ENCODE measurements around the gene GPM6B. TPM values are rescaled to one million over a fixed set of nuclear protein-coding genes. Genes with fewer than 3 reads are reported as not detected.
A peak's percentile ranks its signal among the peaks of the same experiment; 100 is the strongest.

GPM6B gene
- total RNA-seq, 6 donors from 2014 or later = 5.2 to 29.6 (median 21.8) TPM

DNA sequence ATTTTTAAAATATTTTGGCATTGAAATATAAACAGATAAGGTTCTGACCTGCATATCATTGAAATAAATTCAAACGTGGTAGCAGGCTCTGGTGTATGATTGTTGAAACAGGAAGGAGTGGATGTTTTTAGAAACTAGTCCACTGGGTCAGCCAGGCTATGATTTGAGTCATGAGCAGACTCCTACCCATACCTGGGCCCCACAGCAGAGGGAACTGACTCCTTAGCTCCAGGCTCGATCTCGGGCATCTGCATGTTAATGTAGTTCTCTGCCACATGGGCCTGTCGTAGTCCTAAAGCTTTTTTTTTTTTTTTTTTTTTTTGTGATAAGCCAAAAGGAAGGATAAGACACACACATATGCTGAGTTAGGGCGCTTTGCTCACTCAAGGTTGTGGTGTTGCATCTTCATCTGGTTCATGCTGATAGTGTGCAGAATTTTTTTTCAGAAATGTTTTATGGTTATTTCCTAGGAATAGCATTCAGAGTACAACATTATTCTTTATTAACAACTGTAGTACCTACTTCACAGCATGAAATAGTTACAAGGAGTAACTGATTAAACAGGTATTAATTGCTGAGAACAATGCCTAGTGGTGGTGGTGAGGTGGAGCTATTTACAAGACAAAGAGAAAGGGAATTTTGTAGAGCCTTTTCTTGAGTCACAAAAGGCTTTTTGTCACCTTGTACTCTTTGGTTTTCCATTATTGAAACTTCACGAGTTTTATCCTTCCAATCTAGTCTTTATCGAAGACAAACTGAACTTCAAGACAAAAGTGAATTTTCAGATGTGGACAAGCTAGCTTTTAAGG is 55.1 kb downstream of the GPM6B start:
- H3K27ac ChIP-seq = peak overlapping the region in 1 of 4 donors; percentile 43
- no peaks in the 10 kb centered on the region for H3K27me3 ChIP-seq
- 55 to 65% methylated on average over 7 of the region's 7 CpGs for WGBS, 2 donors
- TF ChIP-seq POLR2A (IDR thresholded peaks at IDR 0.05) (no peak), POLR2AphosphoS5 (IDR thresholded peaks at IDR 0.05) (no peak), EP300 (IDR thresholded peaks at IDR 0.05) (no peak)
- TF ChIP-seq, protein P1, sequence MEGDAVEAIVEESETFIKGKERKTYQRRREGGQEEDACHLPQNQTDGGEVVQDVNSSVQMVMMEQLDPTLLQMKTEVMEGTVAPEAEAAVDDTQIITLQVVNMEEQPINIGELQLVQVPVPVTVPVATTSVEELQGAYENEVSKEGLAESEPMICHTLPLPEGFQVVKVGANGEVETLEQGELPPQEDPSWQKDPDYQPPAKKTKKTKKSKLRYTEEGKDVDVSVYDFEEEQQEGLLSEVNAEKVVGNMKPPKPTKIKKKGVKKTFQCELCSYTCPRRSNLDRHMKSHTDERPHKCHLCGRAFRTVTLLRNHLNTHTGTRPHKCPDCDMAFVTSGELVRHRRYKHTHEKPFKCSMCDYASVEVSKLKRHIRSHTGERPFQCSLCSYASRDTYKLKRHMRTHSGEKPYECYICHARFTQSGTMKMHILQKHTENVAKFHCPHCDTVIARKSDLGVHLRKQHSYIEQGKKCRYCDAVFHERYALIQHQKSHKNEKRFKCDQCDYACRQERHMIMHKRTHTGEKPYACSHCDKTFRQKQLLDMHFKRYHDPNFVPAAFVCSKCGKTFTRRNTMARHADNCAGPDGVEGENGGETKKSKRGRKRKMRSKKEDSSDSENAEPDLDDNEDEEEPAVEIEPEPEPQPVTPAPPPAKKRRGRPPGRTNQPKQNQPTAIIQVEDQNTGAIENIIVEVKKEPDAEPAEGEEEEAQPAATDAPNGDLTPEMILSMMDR (IDR thresholded peaks at IDR 0.05) = no peak
- no peak for DNase-seq
- no peak overlapping the region for H3K4me3 ChIP-seq
- peaks cover 5 to 25% (median 20%) of the 10 kb centered on the region in 4 donors for H3K4me1 ChIP-seq
- no peak for ATAC-seq (ENCODE audit: low FRiP score in 2 of 2)
- H3K36me3 ChIP-seq = peaks cover 0 to 32% (median 10%) of the 10 kb centered on the region in 4 donors
- no peaks in the 10 kb centered on the region for H3K9me3 ChIP-seq

DNA sequence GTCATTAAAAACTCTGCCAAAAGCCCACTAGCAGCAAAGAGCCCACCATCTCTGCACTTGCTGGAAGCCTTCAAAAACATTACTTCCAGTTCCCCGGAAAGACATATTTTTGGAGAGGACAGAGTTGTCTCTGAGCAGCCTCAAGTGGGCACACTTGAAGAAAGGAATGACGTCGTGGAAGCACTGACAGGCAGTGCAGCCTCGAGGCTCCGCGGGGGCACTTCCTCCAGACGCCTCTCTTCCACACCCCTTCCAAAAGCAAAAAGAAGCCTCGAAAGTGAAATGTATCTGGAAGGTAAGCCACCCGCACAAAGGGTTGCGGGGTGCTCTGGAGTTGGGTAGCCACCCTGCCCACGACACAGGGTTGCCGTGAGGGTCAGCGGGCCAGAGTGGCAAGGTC is 56.5 kb downstream of the GPM6B start:
- H3K4me1 ChIP-seq = peaks cover 5 to 25% (median 19%) of the 10 kb centered on the region in 4 donors
- no peak overlapping the region for H3K4me3 ChIP-seq
- H3K9me3 ChIP-seq = no peaks in the 10 kb centered on the region
- peaks cover 0 to 38% (median 13%) of the 10 kb centered on the region in 4 donors for H3K36me3 ChIP-seq
- no peak for DNase-seq
- no peak for ATAC-seq (ENCODE audit: low FRiP score in 2 of 2)
- TF ChIP-seq EP300 (IDR thresholded peaks at IDR 0.05) = no peak
- TF ChIP-seq, protein P1 (IDR thresholded peaks at IDR 0.05) = no peak
- TF ChIP-seq POLR2AphosphoS5 (IDR thresholded peaks at IDR 0.05) = no peak
- H3K27me3 ChIP-seq = no peaks in the 10 kb centered on the region
- peak overlapping the region in 2 of 4 donors; percentile 24 to 77 for H3K27ac ChIP-seq
- WGBS, 2 donors = 56 to 80% methylated on average over 9 to 13 of the region's 13 CpGs

DNA sequence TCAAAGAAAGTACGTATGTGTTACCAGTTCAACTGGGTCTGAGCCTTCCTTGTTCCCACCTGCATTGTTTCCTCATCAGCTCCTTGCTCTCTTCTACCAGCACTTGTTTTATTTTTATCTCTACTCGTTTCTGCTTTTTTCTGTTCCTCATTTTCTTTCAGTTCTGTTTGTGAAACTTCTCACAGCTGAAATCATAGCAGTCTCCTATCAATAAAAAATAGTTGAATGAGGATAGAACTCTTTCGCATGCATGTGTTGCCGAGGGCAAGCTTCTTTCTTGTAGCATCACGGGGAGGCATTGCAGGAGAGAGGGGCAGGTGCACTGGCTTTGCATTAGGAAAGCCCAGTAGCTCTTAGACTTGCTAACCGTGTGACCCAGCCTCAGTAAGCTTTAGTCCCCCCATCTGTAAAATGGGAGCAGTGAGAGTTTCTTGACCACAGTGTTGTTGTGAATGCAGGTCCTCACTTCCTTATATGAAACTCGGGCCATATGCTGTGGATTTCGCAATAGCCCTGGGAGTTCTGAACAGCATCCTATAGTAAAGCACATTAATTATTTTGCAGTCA is 57.7 kb downstream of the GPM6B start:
- 69 to 70% methylated on average over 7 to 8 of the region's 8 CpGs for WGBS, 2 donors
- Histone ChIP-seq H3K36me3 (peaks cover 0 to 38% (median 14%) of the 10 kb centered on the region in 4 donors), H3K4me3 (no peak overlapping the region), H3K27me3 (no peaks in the 10 kb centered on the region), H3K27ac (peak overlapping the region in 1 of 4 donors; percentile 57), H3K4me1 (peaks cover 3 to 21% (median 9%) of the 10 kb centered on the region in 4 donors), H3K9me3 (no peaks in the 10 kb centered on the region)
- ATAC-seq (ENCODE audit: low FRiP score in 2 of 2) (no peak), DNase-seq (peak in 1 of 2 donors; percentile 43)
- TF ChIP-seq POLR2AphosphoS5 (IDR thresholded peaks at IDR 0.05) = no peak
- no peak for TF ChIP-seq POLR2A (IDR thresholded peaks at IDR 0.05)
- TF ChIP-seq, protein P1 (IDR thresholded peaks at IDR 0.05) = no peak
- no peak for TF ChIP-seq EP300 (IDR thresholded peaks at IDR 0.05)

DNA sequence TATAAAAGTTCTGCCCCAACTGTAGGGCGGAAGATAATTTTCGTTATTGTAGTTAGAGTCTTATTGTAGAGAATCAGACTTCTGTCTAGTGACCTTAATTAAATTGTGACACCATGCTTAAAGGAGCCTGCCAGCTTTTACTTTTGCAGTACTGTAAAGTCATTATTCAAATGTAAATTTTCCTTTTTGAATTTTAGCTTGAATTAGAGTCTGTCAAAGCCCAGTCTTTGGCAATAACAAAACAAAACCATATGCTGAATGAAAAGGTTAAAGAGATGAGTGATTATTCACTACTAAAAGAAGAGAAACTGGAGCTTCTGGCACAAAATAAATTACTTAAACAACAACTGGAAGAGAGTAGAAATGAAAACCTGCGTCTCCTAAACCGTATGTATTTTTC is 60.5 kb downstream of the GPM6B start:
- no peak for ATAC-seq (ENCODE audit: low FRiP score in 2 of 2)
- Histone ChIP-seq H3K4me3 (no peak overlapping the region), H3K27ac (no peak overlapping the region), H3K36me3 (peaks cover 0 to 44% (median 16%) of the 10 kb centered on the region in 4 donors), H3K9me3 (no peaks in the 10 kb centered on the region), H3K4me1 (peaks cover 0 to 13% (median 6%) of the 10 kb centered on the region in 4 donors), H3K27me3 (no peaks in the 10 kb centered on the region)
- TF ChIP-seq, protein P1 (IDR thresholded peaks at IDR 0.05) = no peak
- TF ChIP-seq POLR2A (IDR thresholded peaks at IDR 0.05) = no peak
- TF ChIP-seq EP300 (IDR thresholded peaks at IDR 0.05) = no peak
- TF ChIP-seq POLR2AphosphoS5 (IDR thresholded peaks at IDR 0.05) = no peak
- 96 to 99% methylated on average over 4 of the region's 4 CpGs for WGBS, 2 donors
- DNase-seq = no peak
